NCI-H2029 (cell line): ENCODE results near the gene SFMBT2.
"Not testable (repeated sequence)": the region's sequence is repeated elsewhere in the genome, so short reads cannot be mapped to it uniquely, and the experiment has no call there.

Source experiments
- DNase-seq: peaks from one replicate; lab custom pipeline; 2025; lab: John Stamatoyannopoulos, UW

The SFMBT2 gene

GRCh38 chr10:7320072-7320471 is 90.8 kb downstream of the SFMBT2 start:
- DNase-seq, result no peak

DNA sequence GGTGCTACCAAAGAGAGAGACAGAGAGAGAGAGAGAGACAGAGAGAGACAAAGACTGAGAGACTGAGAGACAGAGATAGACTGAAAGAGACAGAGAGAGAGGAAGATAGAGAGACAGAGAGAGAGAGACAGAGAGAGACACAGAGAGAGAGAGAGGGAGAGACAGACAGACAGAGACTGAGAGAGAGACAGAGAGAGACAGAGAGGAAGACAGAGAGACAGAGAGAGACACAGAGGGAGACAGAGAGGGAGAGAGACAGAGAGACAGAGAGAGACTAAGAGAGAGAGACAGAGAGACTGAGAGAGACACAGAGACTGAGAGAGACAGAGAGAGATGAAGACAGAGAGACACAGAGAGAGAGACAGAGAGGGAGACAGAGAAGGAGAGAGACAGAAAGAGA is 91.2 kb downstream of the SFMBT2 start:
- no peak for DNase-seq

DNA sequence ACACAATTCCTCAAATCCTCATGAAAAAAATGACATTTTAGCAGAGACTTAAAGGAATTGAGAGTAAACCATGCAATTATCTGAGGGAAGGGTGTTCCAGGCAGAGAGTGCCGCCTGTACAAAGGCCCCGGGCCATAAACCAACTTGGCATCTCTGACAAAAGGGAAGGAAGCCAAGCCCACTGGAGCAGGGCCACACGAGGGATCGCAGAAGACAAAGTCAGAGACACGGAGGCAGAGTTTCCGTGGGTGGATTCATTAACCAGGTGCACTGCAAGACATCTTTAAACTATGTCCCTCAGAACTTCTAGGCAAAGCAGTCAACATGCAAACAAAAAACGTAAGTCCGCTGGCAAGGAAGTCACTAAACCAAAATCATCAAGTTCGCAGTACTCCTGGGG is 92.0 kb downstream of the SFMBT2 start:
- DNase-seq, result no peak

GRCh38 chr10:7317786-7318446 is 92.9 kb downstream of the SFMBT2 start:
- no peak for DNase-seq

DNA sequence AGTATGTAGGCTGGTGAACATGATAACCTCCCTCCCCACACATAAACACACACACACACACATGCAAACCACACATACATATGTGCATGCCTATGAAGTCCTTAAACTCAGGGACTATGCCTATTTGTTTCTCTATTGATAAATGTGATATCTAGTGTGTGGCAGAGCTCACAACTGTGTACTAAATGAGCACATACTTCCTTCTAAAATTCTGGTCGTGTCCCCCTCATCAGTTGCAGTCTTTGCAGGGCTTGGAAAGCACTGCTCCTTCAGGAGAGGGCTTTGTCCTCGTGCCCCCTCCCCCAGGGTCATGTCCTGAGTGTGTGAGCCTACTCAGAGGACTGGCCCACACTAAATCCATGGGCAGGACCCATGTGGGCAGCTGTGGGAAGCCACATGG is 94.0 kb downstream of the SFMBT2 start:
- no peak for DNase-seq

DNA sequence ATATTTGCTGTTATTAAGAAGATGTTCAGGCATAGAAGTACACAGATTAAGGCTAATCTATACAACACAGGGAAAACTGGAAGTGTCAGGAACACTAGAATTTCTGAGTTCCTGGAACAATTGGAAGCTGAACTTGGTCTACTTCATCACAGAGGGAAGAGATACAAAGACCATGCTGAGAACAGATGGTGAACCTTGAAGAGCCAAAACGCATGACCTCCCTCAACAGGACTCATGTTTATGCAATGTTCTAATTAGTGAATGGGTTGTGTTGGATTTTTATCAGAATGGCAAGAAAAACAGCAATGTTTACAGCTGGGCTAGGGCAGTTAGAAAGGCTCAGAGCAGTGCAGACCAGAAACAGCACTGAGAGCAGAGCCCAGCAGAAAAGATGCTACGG is 94.9 kb downstream of the SFMBT2 start:
- DNase-seq, result no peak

DNA sequence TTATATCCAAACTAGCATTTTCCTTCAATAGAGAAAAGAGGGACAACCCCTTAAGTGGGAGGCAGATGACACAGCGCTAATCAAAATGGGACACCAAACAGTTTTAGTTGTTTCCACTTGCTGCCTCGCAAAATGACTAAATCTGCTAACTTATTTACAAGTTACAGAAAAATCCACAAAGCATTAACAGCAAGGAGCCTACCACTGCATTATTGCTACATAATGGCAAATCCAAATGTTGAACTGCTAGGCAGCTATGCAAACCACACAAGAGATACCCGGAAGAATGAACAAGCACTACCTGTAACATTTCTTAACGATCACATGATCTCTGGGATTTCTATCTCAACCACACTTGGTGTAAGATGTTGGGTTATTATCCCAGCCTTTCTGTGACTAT is 96.7 kb downstream of the SFMBT2 start:
- DNase-seq, result no peak

GRCh38 chr10:7312488-7312857 is 98.4 kb downstream of the SFMBT2 start:
- DNase-seq, result no peak

DNA sequence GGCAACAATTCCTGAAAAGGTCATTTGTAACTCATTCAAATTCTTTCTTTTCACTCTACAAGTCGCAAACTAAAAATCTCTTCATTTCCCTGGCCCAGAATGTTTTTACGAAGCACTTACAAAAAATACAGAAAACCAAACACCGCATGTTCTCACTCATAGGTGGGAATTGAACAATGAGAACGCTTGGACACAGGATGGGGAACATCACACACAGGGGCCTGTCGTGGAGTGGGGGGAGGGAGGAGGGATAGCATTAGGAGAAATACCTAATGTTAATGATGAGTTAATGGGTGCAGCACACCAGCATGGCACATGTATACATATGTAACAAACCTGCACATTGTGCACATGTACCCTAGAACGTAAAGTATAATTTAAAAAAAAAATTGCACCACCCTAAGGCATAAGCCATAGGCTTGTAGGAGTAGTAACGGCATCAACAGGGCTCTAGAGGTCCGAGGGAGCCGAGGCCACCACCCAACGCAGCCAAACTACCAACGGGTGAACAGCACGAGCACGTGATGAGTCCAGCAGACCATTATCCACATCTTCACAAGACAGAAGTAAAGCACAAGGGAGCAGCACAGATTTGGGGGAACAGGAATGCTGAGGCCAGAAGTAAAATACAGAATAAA is 98.9 kb downstream of the SFMBT2 start:
- not testable (repeated sequence) for DNase-seq

GRCh38 chr10:7311218-7311849 is 99.5 kb downstream of the SFMBT2 start:
- DNase-seq, result no peak

- DNase-seq, result no peak
These were observed 100.8 kb downstream of the SFMBT2 start for GRCh38 chr10:7310076-7310475.

GRCh38 chr10:7308826-7309225 is 102.0 kb downstream of the SFMBT2 start:
- no peak for DNase-seq

DNA sequence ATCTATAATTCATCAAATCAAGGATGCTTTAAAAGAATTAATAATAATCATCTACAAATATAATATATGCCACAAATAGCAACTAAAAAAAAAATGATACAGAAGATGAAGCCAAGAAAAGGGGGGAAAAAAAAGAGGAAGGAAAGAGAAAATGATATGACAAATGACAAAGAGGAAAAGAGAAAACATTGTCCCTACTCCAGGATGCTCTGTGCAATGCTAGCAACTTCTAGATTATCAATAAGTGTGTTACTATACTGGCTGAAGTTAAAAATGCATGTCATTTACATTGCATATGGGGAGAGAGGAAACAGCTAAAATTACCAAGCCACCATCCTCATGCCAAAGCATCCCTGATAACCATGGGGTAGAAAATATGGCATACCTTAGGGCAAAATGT is 104.2 kb downstream of the SFMBT2 start:
- no peak for DNase-seq

DNA sequence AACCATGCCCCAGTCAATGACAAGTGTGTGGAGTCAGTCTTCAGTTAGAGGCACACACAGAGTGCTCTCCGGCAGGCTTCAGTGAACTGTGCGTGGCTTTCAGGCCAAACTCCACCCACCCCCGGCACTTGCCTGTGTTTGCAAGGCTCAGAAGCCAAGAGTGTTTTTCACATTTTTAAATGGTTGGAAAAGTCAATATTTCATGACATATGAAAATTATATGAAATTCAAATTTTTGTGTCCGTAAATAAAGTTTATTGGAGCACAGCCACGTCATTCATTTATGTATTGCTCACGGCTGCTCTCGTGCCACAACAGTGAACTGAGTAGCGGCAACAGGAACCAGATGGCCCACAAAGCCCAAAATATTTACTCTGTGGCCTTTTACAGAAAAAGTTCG is 104.7 kb downstream of the SFMBT2 start:
- no peak for DNase-seq

GRCh38 chr10:7305053-7305452 is 105.8 kb downstream of the SFMBT2 start:
- no peak for DNase-seq

- no peak for DNase-seq
These were observed 106.7 kb downstream of the SFMBT2 start for GRCh38 chr10:7304110-7304509.

GRCh38 chr10:7302930-7303557 is 107.8 kb downstream of the SFMBT2 start:
- no peak for DNase-seq

DNA sequence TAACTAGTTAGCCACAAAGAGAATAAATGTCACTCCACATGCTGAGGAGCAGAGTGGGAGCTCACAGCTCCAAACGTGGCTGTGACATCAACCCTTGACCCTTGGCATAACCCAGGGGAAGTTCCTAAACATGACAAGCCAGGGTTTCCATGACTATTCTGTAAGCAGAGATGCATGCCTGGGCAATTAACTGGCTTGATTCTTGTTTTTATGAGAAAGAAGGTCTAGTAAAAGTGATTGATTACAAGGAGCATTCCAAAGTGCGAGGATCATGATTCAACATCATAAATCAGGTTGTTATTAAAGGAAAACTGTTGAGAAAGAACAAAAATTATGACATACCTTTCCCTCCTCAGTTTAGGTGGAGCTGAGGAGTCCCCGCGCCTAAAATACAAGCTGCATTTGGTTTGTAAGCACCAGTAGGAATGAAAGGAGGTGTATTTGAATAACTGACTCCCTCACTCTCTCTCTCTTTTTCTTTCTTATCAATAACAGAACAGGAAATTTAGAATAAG is 108.4 kb downstream of the SFMBT2 start:
- DNase-seq, result no peak

GRCh38 chr10:7301006-7301778 is 109.6 kb downstream of the SFMBT2 start:
- no peak for DNase-seq

GRCh38 chr10:7300384-7300971 is 110.4 kb downstream of the SFMBT2 start:
- no peak for DNase-seq

DNA sequence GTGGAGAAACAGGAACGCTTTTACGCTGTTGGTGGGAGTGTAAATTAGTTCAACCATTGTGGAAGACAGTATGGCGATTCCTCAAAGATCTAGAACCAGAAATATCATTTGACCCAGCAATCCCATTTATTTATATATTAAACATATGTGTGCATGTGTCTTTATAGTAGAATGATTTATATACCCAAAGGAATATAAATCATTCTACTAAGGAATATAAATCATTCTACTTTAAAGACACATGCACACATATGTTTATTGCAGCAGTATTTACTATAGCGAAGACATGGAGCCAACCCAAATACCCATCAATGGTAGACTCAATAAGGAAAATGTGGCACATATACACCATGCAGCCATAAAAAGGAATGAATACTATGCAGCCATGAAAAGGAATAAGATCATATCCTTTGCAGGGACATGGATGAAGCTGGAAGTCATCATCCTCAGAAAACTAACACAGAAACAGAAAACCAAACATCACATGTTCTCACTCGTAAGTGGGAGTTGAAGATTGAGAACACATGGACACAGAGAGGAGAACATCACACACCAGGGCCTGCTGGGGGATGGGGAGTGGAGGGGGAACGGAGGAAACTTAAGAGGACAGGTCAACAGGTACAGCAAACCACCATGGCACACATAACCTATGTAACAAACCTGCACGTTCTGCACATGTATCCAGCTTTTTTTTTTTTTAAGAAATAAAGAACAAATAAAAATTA is 111.1 kb downstream of the SFMBT2 start:
- not testable (repeated sequence) for DNase-seq
